SJCRH30 (cell line): Measurements from ENCODE around the gene ASH1L. TPM values are rescaled to one million over a fixed set of nuclear protein-coding genes. Genes with fewer than 3 reads are reported as not detected.

Source experiments
- DNase-seq, 2 experiments: peaks; one replicate each; pipeline ENCODE4 v3.0.0-alpha.2; 2015 to 2020
- H3K27ac ChIP-seq: fragments of 250-450 bp; sonication (Bioruptor Pico); 2 replicates; pipeline ENCODE4 v1.5.1; 2020; ENCODE audit warnings: mild to moderate bottlenecking, moderate library complexity
- H3K27me3 ChIP-seq: fragments of 250-450 bp; sonication (Bioruptor Pico); 2 replicates; pipeline ENCODE4 v1.5.1; 2020; ENCODE audit warnings: mild to moderate bottlenecking, moderate library complexity
- H3K36me3 ChIP-seq: fragments of 250-450 bp; sonication (Bioruptor Pico); 2 replicates; pipeline ENCODE4 v1.5.1; 2020; ENCODE audit warnings: mild to moderate bottlenecking, moderate library complexity
- H3K4me1 ChIP-seq: fragments of 250-450 bp; sonication (Bioruptor Pico); 2 replicates; pipeline ENCODE4 v1.5.1; 2020; ENCODE audit warnings: mild to moderate bottlenecking, moderate library complexity
- H3K4me3 ChIP-seq: fragments of 250-450 bp; sonication (Bioruptor Pico); 2 replicates; pipeline ENCODE4 v1.5.1; 2020; ENCODE audit warnings: mild to moderate bottlenecking, moderate library complexity
- H3K9me3 ChIP-seq: fragments of 250-450 bp; sonication (Bioruptor Pico); replicated peaks from 2 replicates; pipeline ENCODE4 v1.5.1; 2020; ENCODE audit warnings: mild to moderate bottlenecking, moderate library complexity
- total RNA-seq: library from RNA; depleted of rRNA; stranded (reverse); fragments of >200 nt; shearing (Covaris generic); gene quantifications from 2 replicates; pipeline ENCODE4 v1.2.3, GENCODE V29; 2014

The ASH1L gene
- total RNA-seq, 1 experiment from 2014 or later, result 35.1 TPM

DNA sequence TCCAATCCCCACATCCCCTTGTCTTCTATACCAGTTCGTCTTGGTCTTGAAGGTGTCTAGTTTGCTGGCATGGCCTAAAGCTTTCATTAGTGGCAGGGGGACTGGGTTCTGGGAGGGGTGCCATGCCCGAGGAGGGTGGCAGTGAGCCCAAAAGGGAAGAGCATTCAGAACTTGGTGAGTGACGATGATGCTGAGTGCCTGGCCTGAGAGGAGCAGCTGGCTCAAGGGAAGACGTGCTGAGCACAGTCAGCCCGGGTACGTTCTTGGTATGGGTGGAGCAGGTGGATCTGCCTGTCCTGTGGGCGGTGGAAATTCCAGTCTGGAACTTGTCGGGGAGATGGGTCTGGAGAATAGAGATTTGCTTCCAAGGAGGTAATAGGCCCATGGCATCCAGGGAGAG lies 249.3 kb downstream of the ASH1L start:
- Histone ChIP-seq H3K9me3 (no peaks in the 10 kb centered on the region), H3K27ac (no peak overlapping the region), H3K4me3 (no peak overlapping the region), H3K27me3 (no peaks in the 10 kb centered on the region), H3K36me3 (peaks cover 18% of the 10 kb centered on the region), H3K4me1 (no peaks in the 10 kb centered on the region; the same call in 1 of the 2 replicates)
- DNase-seq, result no peak

DNA sequence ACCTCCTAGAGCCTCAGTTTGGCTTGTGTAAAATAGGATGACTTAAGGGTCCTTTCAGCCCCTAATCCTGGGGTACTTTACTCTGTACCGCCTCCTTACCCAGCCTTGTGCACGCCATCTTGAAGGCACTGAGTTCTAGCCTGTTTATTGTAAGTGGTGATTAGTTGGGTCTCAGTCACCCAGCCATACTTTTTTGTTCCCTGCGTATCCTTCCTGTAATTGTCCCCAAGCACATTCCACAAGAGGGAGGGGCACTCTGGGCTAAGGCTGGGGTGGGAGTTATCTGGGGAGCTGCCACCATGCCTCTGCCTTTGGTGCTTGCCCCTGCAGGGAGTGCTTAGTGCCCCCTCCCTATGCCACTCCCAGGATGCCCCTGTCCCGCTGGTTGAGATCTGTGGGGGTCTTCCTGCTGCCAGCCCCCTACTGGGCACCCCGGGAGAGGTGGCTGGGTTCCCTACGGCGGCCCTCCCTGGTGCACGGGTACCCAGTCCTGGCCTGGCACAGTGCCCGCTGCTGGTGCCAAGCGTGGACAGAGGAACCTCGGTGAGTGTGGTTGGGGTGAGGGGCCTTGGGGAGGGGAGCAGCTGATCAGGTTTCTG lies 253.1 kb downstream of the ASH1L start:
- Histone ChIP-seq H3K4me1 (peaks cover 3% of the 10 kb centered on the region; the same call in 1 of the 2 replicates), H3K27me3 (no peaks in the 10 kb centered on the region), H3K9me3 (no peaks in the 10 kb centered on the region), H3K27ac (peak overlapping the region; percentile 78), H3K36me3 (peaks cover 16% of the 10 kb centered on the region), H3K4me3 (peak overlapping the region; percentile 78)
- DNase-seq, result peak in 1 of 2 experiments; percentile 22

DNA sequence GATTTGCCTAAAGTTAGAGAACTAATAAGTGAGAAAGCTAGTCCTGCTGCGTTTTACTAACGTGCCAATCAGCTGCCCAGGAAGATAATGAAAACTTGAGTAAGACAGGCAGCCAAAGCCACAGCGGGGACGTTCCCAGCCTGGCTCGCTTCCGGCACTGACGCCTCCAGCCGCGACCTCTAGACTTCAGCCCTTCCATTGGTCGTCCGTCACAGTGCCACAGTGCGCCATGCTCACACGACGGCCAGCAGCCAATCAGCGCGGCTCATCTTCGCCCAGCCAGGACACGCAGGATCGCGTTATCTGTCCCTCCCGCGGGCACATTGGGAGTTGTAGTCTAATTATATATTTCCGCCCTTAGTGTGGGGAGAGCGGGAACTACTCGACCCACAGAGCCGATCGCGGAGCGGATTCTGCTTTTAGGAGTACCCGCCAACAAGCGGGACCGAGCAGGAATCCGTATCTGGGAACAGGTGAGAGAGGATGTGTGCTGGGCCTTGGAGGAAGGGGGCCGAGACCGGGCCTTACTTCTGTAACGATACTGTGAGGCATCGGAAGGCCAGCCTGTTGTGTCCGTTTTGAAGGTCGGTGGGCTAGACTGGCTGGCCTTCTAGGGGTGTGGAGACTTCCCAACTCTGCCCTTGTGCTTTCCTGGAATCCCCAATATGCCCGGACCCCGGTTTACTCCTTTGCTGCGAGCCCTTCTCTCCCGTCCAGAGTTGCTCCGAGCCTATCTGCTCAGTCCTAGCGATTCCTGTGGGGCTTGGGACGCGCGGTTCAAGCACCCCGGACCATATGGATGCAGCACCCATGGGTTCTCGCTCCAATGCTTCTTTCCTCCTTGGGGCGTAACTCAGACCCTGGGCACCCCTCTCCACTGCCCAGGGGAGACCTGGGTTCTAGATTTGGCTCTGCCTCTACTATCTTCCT lies 253.8 kb downstream of the ASH1L start, which contains the start of gene FDPS:
Gene FDPS, plus strand, starts transcription at position 374 of the 930 bp plus-strand sequence. CDS start 924 bp downstream, outside the sequence.
- Histone ChIP-seq H3K4me3 (peak within 1 kb of the TSS; percentile 78), H3K9me3 (no peaks in the 10 kb centered on the region), H3K27me3 (no peaks in the 10 kb centered on the region), H3K4me1 (peaks cover 3% of the 10 kb centered on the region; the same call in 1 of the 2 replicates), H3K36me3 (peaks cover 16% of the 10 kb centered on the region), H3K27ac (peak within 1 kb of the TSS; percentile 78)
- peak; percentile 98 for DNase-seq

DNA sequence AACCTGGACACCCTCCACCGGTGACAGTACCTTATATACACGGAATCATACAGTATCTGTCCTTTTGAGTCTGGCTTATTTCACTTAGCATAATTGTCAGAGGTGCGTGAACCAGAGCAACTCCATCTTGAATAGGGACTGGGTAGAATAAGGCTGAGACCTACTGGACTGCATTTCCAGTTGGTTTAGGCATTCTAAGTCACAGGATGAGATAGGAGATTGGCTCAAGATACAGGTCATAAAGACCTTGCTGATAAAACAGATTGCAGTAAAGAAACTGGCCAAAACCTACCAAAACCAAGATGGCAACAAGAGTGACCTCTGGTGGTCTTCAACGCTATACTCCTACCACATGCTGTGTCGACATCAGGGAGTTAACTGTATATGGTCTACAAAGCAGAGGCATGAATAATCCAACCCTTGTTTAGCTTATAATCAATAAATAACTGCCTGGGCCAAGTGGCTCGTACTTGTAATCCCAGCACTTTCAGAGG lies 255.3 kb downstream of the ASH1L start:
- DNase-seq, result peak in 1 of 2 experiments; percentile 58
- peaks cover 10% of the 10 kb centered on the region for H3K36me3 ChIP-seq
- H3K4me3 ChIP-seq, result no peak overlapping the region

DNA sequence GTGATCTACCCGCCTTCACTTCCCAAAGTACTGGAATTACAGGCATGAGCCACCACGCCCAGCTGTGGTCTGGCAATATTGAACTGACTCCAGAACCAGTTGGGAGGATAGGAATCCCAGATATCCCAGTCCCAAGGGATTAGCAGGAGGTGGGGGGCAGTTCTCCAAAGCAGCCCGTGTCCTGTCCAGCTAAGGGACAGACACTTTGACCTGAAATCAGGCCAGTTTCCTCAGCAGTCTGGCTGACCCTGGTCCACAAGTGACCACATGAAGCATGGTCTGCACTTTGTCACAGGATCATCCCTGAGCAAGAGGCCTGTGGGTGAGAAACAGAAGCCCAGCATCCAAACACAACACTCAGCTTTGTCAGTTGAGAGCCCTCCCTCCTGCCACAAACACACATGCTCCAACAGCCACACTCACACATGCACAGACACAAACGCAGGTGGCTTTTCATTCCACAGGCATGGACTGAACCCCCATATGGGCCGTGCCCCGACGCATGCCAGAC lies 256.7 kb downstream of the ASH1L start:
- Histone ChIP-seq H3K4me1 (peaks cover 3% of the 10 kb centered on the region; the same call in 1 of the 2 replicates), H3K27ac (no peak overlapping the region), H3K27me3 (no peaks in the 10 kb centered on the region), H3K9me3 (no peaks in the 10 kb centered on the region), H3K36me3 (peaks cover 7% of the 10 kb centered on the region), H3K4me3 (no peak overlapping the region)
- no peak for DNase-seq

More for the DNA sequence above, 255.3 kb downstream of the ASH1L start:
- H3K27me3 ChIP-seq, result no peaks in the 10 kb centered on the region
- H3K27ac ChIP-seq, result no peak overlapping the region
- H3K4me1 ChIP-seq, result peaks cover 3% of the 10 kb centered on the region; the same call in 1 of the 2 replicates
- H3K9me3 ChIP-seq, result no peaks in the 10 kb centered on the region

DNA sequence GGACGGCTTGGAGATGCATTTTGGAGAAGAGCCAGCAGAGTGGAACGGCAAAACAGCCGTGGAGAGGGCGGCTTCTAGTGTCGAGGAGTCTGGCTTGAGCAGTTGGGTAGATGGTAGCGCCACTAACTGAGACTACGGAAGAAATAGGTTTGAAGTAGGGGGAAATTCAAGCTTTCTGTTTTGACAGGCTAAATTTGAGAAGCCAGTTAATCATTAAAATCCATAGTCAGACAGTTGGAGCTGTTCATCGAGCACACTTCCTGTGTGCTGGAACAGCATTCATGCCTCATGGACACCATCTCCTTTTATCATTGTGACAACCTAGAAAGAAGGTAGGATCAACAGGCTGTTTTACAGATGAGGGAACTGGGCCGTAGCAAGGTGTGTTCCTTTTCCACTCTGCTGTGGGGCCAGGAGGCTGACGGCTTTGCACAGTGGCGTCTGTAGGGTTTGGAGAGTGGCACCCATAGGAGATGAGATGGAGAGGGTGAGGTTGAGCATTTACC lies 258.0 kb downstream of the ASH1L start:
- H3K27me3 ChIP-seq, result no peaks in the 10 kb centered on the region
- H3K9me3 ChIP-seq, result no peaks in the 10 kb centered on the region
- H3K27ac ChIP-seq, result no peak overlapping the region
- H3K4me3 ChIP-seq, result no peak overlapping the region
- no peak for DNase-seq
- no peaks in the 10 kb centered on the region for H3K36me3 ChIP-seq
- H3K4me1 ChIP-seq, result peaks cover 3% of the 10 kb centered on the region; the same call in 1 of the 2 replicates

DNA sequence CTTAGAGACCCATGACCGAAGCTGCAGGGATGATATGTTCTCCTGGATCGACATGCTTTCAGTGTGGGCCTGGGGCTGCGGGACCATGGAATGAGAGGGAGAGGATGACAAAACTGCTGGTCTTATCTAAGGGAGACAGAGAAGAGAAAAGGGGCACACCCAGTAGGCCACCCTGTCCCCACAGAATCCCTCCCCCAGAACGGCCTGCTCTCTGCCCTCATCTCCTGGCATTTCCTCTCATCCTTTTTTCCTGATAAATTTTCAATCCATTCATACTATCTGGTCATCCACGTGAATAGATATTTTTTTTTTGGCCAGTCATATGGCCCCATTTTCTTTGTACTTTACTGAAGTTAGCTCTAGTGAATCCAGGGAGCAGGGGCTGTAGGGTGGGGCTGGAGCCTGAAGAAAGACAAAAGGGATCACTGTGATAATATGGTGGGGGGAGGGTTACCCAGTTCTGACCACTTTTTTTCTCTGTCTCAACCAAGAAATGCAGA lies 261.2 kb downstream of the ASH1L start, which contains the start of gene PKLR:
Gene PKLR, minus strand, starts transcription at position 97 of the 500 bp plus-strand sequence. Its CDS starts 43 bp downstream, at position 54.
- H3K36me3 ChIP-seq, result no peaks in the 10 kb centered on the region
- DNase-seq, result no peak
- H3K27me3 ChIP-seq, result no peaks in the 10 kb centered on the region

DNA sequence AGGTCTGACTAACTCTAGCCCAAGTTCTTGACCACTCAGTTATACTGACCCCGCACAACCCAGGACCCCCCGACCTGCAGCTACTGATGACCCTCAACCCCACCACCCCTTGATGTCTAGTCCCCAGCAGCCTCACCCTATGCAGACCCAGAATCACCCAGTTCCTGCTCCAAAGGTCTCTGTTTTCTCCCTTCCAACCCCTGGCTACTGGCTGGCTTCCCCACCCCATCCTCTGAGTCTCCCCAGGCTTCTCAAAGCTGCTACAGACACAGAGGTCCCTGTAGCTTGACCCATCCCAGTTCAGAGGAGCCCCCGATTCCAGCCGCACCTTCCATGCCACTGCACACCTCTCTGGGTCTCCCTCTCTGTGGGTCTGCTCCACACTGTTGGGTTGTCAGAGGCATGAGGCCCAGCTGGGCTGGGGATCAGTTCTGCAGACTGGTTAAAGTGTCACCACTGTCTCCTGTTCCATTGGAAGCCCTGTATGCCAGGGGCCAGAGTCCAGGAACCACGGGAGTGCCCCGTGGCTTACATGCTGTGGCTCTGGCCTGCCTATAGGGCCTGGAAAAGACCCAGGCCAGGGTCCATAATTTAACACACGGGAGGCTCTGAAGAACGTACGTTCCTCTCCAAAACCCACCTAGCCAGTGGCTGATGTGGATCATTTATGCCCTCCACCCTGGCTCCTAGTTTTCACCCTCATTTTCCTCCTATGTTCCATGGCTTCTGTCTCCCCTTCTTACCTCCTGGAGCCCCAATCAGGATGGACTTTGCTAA lies 261.9 kb downstream of the ASH1L start:
- no peak overlapping the region for H3K27ac ChIP-seq
- no peaks in the 10 kb centered on the region for H3K27me3 ChIP-seq
- no peaks in the 10 kb centered on the region for H3K36me3 ChIP-seq
- no peaks in the 10 kb centered on the region for H3K9me3 ChIP-seq
- no peaks in the 10 kb centered on the region for H3K4me1 ChIP-seq
- no peak overlapping the region for H3K4me3 ChIP-seq
- DNase-seq, result no peak

More for the DNA sequence above, 261.2 kb downstream of the ASH1L start, which contains the start of gene PKLR:
- Histone ChIP-seq H3K27ac (no peak within 1 kb of the TSS), H3K4me1 (0 out of 2 replicates have a peak, but pooled peaks cover 3% of the 10 kb centered on the region), H3K9me3 (no peaks in the 10 kb centered on the region), H3K4me3 (no peak within 1 kb of the TSS)

DNA sequence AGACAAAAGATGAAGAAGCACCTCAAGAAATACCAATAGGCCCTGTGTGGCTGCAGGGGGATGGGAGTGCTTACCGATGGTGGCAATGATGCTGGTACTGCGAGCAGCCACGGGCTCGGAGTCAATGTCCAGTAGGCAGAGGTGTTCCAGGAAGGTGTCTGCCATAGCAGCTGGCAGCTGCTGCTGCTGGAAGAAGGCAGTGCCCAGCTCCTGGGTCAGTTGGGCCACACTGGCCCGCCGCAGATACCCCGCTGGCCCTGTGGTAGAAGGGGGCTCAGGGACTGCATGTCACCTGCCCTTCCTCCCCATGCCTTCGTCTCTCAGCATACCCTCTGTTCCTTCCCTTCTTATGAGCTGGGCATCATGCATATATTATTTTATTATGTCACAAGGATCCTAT lies 262.6 kb downstream of the ASH1L start:
- no peaks in the 10 kb centered on the region for H3K9me3 ChIP-seq
- no peaks in the 10 kb centered on the region for H3K27me3 ChIP-seq
- H3K36me3 ChIP-seq, result no peaks in the 10 kb centered on the region
- no peak overlapping the region for H3K4me3 ChIP-seq
- no peak for DNase-seq
- no peak overlapping the region for H3K27ac ChIP-seq
- no peaks in the 10 kb centered on the region for H3K4me1 ChIP-seq

DNA sequence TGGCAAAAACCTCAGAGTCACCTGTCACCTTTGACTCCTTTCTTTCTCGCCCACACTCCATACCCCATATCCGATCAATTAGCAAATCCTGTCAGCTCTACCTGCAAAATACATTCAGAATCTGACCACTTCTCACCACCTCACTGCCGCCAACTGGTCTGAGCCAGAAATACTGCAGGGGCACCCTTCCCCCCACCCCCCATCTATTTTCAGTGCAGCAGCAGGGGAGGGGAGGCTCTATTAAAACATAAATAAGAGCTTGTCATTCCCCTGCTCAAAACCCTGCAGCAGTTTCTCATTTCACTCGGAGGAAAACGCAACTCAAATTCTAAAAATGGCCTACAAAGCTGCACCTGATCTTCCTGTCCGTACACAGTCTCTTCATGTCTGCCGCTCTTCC lies 265.2 kb downstream of the ASH1L start:
- H3K36me3 ChIP-seq, result no peaks in the 10 kb centered on the region
- no peaks in the 10 kb centered on the region for H3K9me3 ChIP-seq
- no peaks in the 10 kb centered on the region for H3K4me1 ChIP-seq
- H3K4me3 ChIP-seq, result no peak overlapping the region
- no peaks in the 10 kb centered on the region for H3K27me3 ChIP-seq
- DNase-seq, result no peak
- no peak overlapping the region for H3K27ac ChIP-seq

DNA sequence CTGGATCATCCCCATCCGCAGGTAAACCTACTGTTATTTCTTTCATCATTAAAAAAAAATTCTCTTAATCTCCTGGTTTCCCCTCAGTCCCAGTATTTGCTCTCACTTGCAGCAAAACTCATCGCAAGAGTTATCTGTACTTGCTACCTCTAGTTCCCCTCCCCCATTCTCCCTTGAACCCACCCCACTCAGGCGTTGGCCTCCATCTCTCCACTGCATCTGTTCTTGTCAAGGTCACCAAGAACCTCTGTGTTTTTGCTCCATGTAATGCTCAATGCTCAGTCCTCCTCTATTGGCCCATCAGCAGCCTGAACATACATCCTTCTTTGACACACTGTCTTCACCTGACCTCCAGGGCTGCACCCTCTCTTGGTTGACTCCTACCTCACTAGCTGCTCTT lies 265.9 kb downstream of the ASH1L start:
- Histone ChIP-seq H3K4me1 (no peaks in the 10 kb centered on the region), H3K27ac (no peak overlapping the region), H3K27me3 (no peaks in the 10 kb centered on the region), H3K9me3 (no peaks in the 10 kb centered on the region), H3K36me3 (no peaks in the 10 kb centered on the region), H3K4me3 (no peak overlapping the region)
- no peak for DNase-seq

DNA sequence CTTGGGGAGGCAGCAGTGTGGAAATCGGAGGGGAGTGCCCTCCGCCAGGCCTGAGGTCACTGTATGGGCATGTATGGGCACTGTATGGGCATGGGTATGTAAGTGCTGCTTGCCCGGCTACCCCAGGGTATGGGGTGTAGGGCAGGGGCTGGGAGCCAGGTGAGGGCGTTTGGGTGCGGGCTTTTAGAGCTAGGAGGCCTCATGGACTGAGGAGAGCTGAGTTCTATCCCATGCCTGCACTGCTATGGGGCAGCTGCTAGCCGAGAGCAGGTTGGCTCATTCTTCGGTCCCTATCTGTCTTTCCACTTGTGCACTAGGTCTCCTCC lies 266.7 kb downstream of the ASH1L start:
- Histone ChIP-seq H3K27me3 (no peaks in the 10 kb centered on the region), H3K36me3 (no peaks in the 10 kb centered on the region)
- no peak for DNase-seq

DNA sequence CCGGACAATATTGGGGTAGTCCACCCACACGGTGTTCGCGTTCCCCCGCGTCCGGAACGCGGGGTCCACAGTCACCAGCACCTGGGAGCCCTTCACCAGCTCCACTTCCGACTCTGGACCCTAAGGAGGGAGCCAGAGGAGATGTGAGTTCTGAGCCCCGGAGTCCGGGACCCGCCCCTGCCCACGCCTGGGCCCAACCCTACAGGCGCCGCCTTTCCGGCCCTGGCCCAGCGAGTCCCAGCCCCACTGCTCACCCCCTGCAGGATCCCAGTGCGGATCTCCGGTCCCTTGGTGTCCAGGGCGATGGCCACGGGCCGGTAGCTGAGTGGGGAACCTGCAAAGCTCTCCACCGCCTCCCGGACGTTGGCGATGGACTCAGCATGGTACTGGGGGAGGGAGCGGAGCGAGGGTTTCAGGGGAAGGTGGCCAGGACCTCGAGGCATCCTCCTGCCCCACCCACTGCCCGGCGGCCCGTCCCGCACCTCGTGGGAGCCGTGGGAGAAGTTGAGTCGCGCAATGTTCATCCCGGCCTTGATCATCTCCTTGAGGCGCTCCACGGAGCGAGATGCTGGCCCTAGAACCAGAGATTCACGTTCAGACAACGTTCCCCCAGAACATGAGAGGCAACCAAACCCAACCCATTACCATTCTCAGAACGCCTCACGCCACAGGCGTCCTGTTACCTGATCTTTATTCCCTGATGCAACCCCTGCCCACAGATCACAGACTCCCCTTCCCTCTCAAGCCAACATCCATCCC lies 267.2 kb downstream of the ASH1L start:
- no peaks in the 10 kb centered on the region for H3K36me3 ChIP-seq
- no peaks in the 10 kb centered on the region for H3K9me3 ChIP-seq
- no peaks in the 10 kb centered on the region for H3K27me3 ChIP-seq
- no peak overlapping the region for H3K4me3 ChIP-seq
- H3K27ac ChIP-seq, result no peak overlapping the region
- no peak for DNase-seq
- H3K4me1 ChIP-seq, result no peaks in the 10 kb centered on the region

More for the DNA sequence above, 266.7 kb downstream of the ASH1L start:
- Histone ChIP-seq H3K4me3 (no peak overlapping the region), H3K4me1 (no peaks in the 10 kb centered on the region), H3K27ac (no peak overlapping the region), H3K9me3 (no peaks in the 10 kb centered on the region)
